RWPE2 (cell line): ENCODE data around the gene LEUTX.

ENCODE experiments used
- ATAC-seq: fragments of 200-7000 bp; cut with Tn5 transposase; 3 replicates; pipeline ENCODE4 v1.9.1; 2021; ENCODE audit warnings: low read depth
- DNase-seq: peaks from one replicate; pipeline ENCODE4 v3.0.0-alpha.2; 2020; ENCODE audit warnings: low spot score
- H3K27ac ChIP-seq: fragments of 450-650 bp; 2 replicates; pipeline ENCODE4 v1.5.1; 2017; ENCODE audit warnings: mild to moderate bottlenecking; ENCODE audit not compliant: poor library complexity, severe bottlenecking
- H3K27me3 ChIP-seq: fragments of 250-450 bp; sonication (Bioruptor Pico); 2 replicates; pipeline ENCODE4 v1.5.1; 2021; ENCODE audit warnings: mild to moderate bottlenecking, moderate library complexity; ENCODE audit not compliant: insufficient read depth, poor library complexity, severe bottlenecking
- H3K36me3 ChIP-seq: fragments of 250-450 bp; sonication (Bioruptor Pico); 2 replicates; pipeline ENCODE4 v1.5.1; 2020; ENCODE audit warnings: low read depth, mild to moderate bottlenecking, moderate library complexity
- H3K4me1 ChIP-seq: fragments of 250-450 bp; sonication (Bioruptor Pico); 2 replicates; pipeline ENCODE4 v1.5.1; 2021; ENCODE audit warnings: mild to moderate bottlenecking, moderate library complexity; ENCODE audit not compliant: insufficient read depth, poor library complexity, severe bottlenecking
- H3K4me3 ChIP-seq: fragments of 250-450 bp; sonication (Bioruptor Pico); 2 replicates; pipeline ENCODE4 v1.5.1; 2021; ENCODE audit warnings: mild to moderate bottlenecking, moderate library complexity; ENCODE audit not compliant: severe bottlenecking
- H3K9me3 ChIP-seq: fragments of 250-450 bp; sonication (Bioruptor Pico); 2 replicates; pipeline ENCODE4 v1.5.1; 2021; ENCODE audit warnings: mild to moderate bottlenecking, moderate library complexity; ENCODE audit not compliant: severe bottlenecking
- CTCF ChIP-seq: fragments of 450-650 bp; IDR thresholded peaks from one replicate; pipeline ENCODE4 v1.5.1; 2017; ENCODE audit warnings: mild to moderate bottlenecking, moderate library complexity; ENCODE audit not compliant: poor library complexity, severe bottlenecking

The LEUTX gene

GRCh38 chr19:39833464-39834286 lies 55.0 kb downstream of the LEUTX start, which contains the start of gene DYRK1B:
DYRK1B (minus strand) TSS chr19:39834162; CDS start chr19:39831867, 2,295 bp downstream.
- Histone ChIP-seq H3K27me3 (no peaks in the 10 kb centered on the region), H3K27ac (peak within 1 kb of the TSS; percentile 52), H3K4me3 (peak within 1 kb of the TSS; percentile 72), H3K9me3 (no peaks in the 10 kb centered on the region), H3K36me3 (peaks cover 62% of the 10 kb centered on the region), H3K4me1 (no peaks in the 10 kb centered on the region)
- DNase-seq = peak; percentile 97
- ATAC-seq = peak; percentile 95
- no peak for TF ChIP-seq CTCF

DNA sequence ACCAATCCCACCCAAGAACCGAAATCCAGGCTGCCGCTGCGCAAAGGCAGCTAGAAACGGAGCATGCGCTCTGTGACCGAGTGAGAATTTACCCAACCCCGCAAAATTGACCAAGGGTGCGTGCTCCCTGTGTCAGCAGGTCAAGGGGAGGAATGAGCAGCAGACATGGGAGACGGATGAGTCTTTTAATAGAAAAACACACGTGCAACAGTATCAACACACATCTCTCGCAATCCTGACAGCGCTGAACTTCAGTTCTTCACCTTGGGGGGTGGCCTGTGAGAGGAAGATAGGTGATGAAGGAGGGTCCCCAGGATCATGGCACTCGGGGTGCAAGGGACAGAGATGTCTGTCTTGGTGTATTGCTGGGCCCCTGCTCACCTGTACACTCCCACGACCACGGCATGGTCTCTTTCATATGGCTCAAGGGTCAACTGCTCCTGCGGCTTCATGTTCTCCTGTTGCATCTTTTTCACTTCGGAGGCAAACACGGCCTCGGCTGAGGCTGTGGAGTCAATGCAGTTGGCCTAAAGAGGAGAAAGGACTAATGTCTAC lies 55.7 kb downstream of the LEUTX start:
- peaks cover 66% of the 10 kb centered on the region for H3K36me3 ChIP-seq
- no peaks in the 10 kb centered on the region for H3K4me1 ChIP-seq
- ATAC-seq (no peak), DNase-seq (no peak)
- peak overlapping the region; percentile 72 for H3K4me3 ChIP-seq
- no peak for TF ChIP-seq CTCF
- peak overlapping the region; percentile 52 for H3K27ac ChIP-seq
- H3K27me3 ChIP-seq = no peaks in the 10 kb centered on the region
- H3K9me3 ChIP-seq = no peaks in the 10 kb centered on the region
